GM23338 (cell line): ENCODE data around the gene TNNI3K. TPM values are rescaled to one million over a fixed set of nuclear protein-coding genes. Genes with fewer than 3 reads are reported as not detected.

Source experiments
- ATAC-seq: fragments of 200-7000 bp; cut with Tn5 transposase; 3 replicates; pipeline ENCODE4 v1.9.1; 2020
- DNase-seq: peaks from one replicate; pipeline ENCODE4 v3.0.0-alpha.2; 2015; ENCODE audit warnings: low spot score
- H2AFZ ChIP-seq: fragments of 200-600 bp; sonication (generic); 2 replicates; pipeline ENCODE4 v1.8.0; 2016; ENCODE audit warnings: antibody characterized with exemption, mild to moderate bottlenecking, moderate library complexity
- H3F3A ChIP-seq: fragments of 200-600 bp; sonication (generic); replicated peaks from 2 replicates; pipeline ENCODE4 v1.8.0; 2017; ENCODE audit warnings: antibody characterized with exemption, mixed run types, low read depth
- H3K27ac ChIP-seq: fragments of 200-600 bp; sonication (generic); 2 replicates; pipeline ENCODE4 v1.6.1; 2016; ENCODE audit warnings: low read depth
- H3K27me3 ChIP-seq: fragments of 200-600 bp; sonication (generic); 2 replicates; pipeline ENCODE4 v1.8.0; 2016; ENCODE audit warnings: mild to moderate bottlenecking, mixed run types, moderate library complexity; ENCODE audit not compliant: insufficient read depth
- H3K36me3 ChIP-seq: fragments of 200-600 bp; sonication (generic); 2 replicates; pipeline ENCODE4 v1.8.0; 2016; ENCODE audit warnings: mild to moderate bottlenecking; ENCODE audit not compliant: insufficient read depth
- H3K4me1 ChIP-seq: fragments of 200-600 bp; sonication (generic); 2 replicates; pipeline ENCODE4 v1.8.0; 2016; ENCODE audit warnings: mild to moderate bottlenecking, moderate library complexity; ENCODE audit not compliant: insufficient read depth
- H3K4me2 ChIP-seq: fragments of 200-600 bp; sonication (generic); 2 replicates; pipeline ENCODE4 v1.7.1; 2017; ENCODE audit warnings: mixed run types
- H3K4me3 ChIP-seq: fragments of 200-600 bp; sonication (generic); 2 replicates; pipeline ENCODE4 v1.6.1; 2016; ENCODE audit warnings: mixed run types
- H3K79me2 ChIP-seq: fragments of 200-600 bp; sonication (generic); replicated peaks from 2 replicates; pipeline ENCODE4 v1.8.0; 2017; ENCODE audit warnings: mild to moderate bottlenecking; ENCODE audit not compliant: insufficient read depth
- H3K9me2 ChIP-seq: fragments of 200-600 bp; sonication (generic); 2 replicates; pipeline ENCODE4 v1.8.0; 2017; ENCODE audit not compliant: insufficient read depth
- H4K20me1 ChIP-seq: fragments of 200-600 bp; sonication (generic); replicated peaks from 2 replicates; pipeline ENCODE4 v1.8.0; 2017; ENCODE audit warnings: mild to moderate bottlenecking; ENCODE audit not compliant: insufficient read depth
- H3K27ac Mint-ChIP-seq: 2 replicates; pipeline ENCODE4 v1.8.0; 2020; ENCODE audit warnings: inconsistent platforms, mild to moderate bottlenecking, moderate library complexity, mixed read lengths
- H3K27me3 Mint-ChIP-seq: 3 replicates; pipeline ENCODE4 v1.8.0; 2022; ENCODE audit warnings: low read depth, mild to moderate bottlenecking, moderate library complexity, mixed read lengths, inconsistent platforms; ENCODE audit not compliant: insufficient read depth, poor library complexity
- H3K36me3 Mint-ChIP-seq: 3 replicates; pipeline ENCODE4 v1.8.0; 2021; ENCODE audit warnings: low read depth, mild to moderate bottlenecking, inconsistent platforms, moderate library complexity, mixed read lengths
- H3K4me1 Mint-ChIP-seq: 3 replicates; pipeline ENCODE4 v1.8.0; 2020; ENCODE audit warnings: mild to moderate bottlenecking, inconsistent platforms, mixed read lengths
- H3K4me3 Mint-ChIP-seq: 3 replicates; pipeline ENCODE4 v1.8.0; 2021; ENCODE audit warnings: moderate library complexity, mild to moderate bottlenecking, inconsistent platforms, mixed read lengths
- H3K9me3 Mint-ChIP-seq: 3 replicates; pipeline ENCODE4 v1.8.0; 2020; ENCODE audit warnings: moderate library complexity, mild to moderate bottlenecking, inconsistent platforms, mixed read lengths
- CREB1 ChIP-seq: fragments of 250-450 bp; sonication (Bioruptor Pico); IDR thresholded peaks from 2 replicates; pipeline ENCODE4 v1.5.0; 2020; ENCODE audit warnings: low read depth, mild to moderate bottlenecking, moderate library complexity
- CTCF ChIP-seq, 2 experiments: fragments of 200-600 bp in 1 of 2; sonication (generic) in 1 of 2; conservative IDR thresholded peaks; 2 replicates each; pipeline versions ENCODE4 v1.5.1 to v1.6.1; 2016 to 2017; ENCODE audit warnings: antibody characterized with exemption in 2 of 2, low read depth in 2 of 2, mild to moderate bottlenecking in 2 of 2, moderate library complexity in 1 of 2
- ETS1 ChIP-seq: IDR thresholded peaks from 2 replicates; pipeline ENCODE4 v1.6.1; 2016; ENCODE audit warnings: antibody characterized with exemption
- EZH2 ChIP-seq: fragments of 200-600 bp; sonication (generic); IDR thresholded peaks from one replicate; pipeline ENCODE4 v1.8.0; 2017; ENCODE audit warnings: antibody characterized with exemption, mild to moderate bottlenecking, low read depth; ENCODE audit not compliant: unreplicated experiment
- JUNB ChIP-seq: IDR thresholded peaks from one replicate; pipeline ENCODE4 v1.6.1; 2016; ENCODE audit warnings: antibody characterized with exemption; ENCODE audit not compliant: unreplicated experiment
- NANOG ChIP-seq: IDR thresholded peaks from 2 replicates; pipeline ENCODE4 v1.6.1; 2016; ENCODE audit warnings: antibody characterized with exemption, borderline replicate concordance
- POLR2AphosphoS5 ChIP-seq: IDR thresholded peaks from 2 replicates; pipeline ENCODE4 v1.6.1; 2016; ENCODE audit warnings: antibody characterized with exemption, low read depth
- STAT1 ChIP-seq: IDR thresholded peaks from one replicate; pipeline ENCODE4 v1.6.1; 2016; ENCODE audit warnings: antibody characterized with exemption; ENCODE audit not compliant: unreplicated experiment
- ZNF114 ChIP-seq: fragments of 250-450 bp; sonication (Bioruptor Pico); IDR thresholded peaks from 2 replicates; pipeline ENCODE4 v1.5.0; 2020; ENCODE audit warnings: mild to moderate bottlenecking, moderate library complexity
- ZNF462 ChIP-seq: fragments of 250-450 bp; sonication (Bioruptor Pico); IDR thresholded peaks from 2 replicates; pipeline ENCODE4 v1.5.0; 2020; ENCODE audit warnings: mild to moderate bottlenecking, moderate library complexity
- polyA plus RNA-seq: library from polyadenylated mRNA; unstranded; fragments of >200 nt; fragmentation: Nextera tagmentation; extraction: Ambion mirVana; gene quantifications from 2 replicates; pipeline ENCODE4 v1.2.1, GENCODE V29; 2016
- total RNA-seq: library from RNA; depleted of rRNA; stranded (reverse); fragments of >200 nt; shearing (Covaris generic); gene quantifications from 2 replicates; pipeline ENCODE4 v1.2.3, GENCODE V29; 2014
- TF ChIP-seq, protein P1 (sequence below): IDR thresholded peaks from one replicate; pipeline ENCODE4 v1.6.1; 2018; ENCODE audit warnings: antibody characterized with exemption; ENCODE audit not compliant: unreplicated experiment

Gene TNNI3K
- total and polyA plus RNA-seq, 2 experiments from 2014 or later = not detected

- no peak overlapping the region for H3K27ac ChIP-seq
- H2AFZ ChIP-seq = no peak overlapping the region
- Mint-ChIP-seq H3K4me1 (no peaks in the 10 kb centered on the region), H3K27me3 (no peaks in the 10 kb centered on the region), H3K4me3 (no peak overlapping the region), H3K27ac (no peak overlapping the region; the same call in 1 of the 2 replicates), H3K9me3 (no peaks in the 10 kb centered on the region), H3K36me3 (no peaks in the 10 kb centered on the region)
- H3K4me3 ChIP-seq = no peak overlapping the region
- H3K4me1 ChIP-seq = no peaks in the 10 kb centered on the region
- no peak for ATAC-seq
- no peak for DNase-seq
- no peak overlapping the region for H3K4me2 ChIP-seq
- no peaks in the 10 kb centered on the region for H3F3A ChIP-seq
- H3K27me3 ChIP-seq = no peaks in the 10 kb centered on the region
- peaks cover 5% of the 10 kb centered on the region; the same call in 1 of the 2 replicates for H3K9me2 ChIP-seq
- H3K79me2 ChIP-seq = no peaks in the 10 kb centered on the region
- TF ChIP-seq STAT1 = no peak
- TF ChIP-seq, protein P1, sequence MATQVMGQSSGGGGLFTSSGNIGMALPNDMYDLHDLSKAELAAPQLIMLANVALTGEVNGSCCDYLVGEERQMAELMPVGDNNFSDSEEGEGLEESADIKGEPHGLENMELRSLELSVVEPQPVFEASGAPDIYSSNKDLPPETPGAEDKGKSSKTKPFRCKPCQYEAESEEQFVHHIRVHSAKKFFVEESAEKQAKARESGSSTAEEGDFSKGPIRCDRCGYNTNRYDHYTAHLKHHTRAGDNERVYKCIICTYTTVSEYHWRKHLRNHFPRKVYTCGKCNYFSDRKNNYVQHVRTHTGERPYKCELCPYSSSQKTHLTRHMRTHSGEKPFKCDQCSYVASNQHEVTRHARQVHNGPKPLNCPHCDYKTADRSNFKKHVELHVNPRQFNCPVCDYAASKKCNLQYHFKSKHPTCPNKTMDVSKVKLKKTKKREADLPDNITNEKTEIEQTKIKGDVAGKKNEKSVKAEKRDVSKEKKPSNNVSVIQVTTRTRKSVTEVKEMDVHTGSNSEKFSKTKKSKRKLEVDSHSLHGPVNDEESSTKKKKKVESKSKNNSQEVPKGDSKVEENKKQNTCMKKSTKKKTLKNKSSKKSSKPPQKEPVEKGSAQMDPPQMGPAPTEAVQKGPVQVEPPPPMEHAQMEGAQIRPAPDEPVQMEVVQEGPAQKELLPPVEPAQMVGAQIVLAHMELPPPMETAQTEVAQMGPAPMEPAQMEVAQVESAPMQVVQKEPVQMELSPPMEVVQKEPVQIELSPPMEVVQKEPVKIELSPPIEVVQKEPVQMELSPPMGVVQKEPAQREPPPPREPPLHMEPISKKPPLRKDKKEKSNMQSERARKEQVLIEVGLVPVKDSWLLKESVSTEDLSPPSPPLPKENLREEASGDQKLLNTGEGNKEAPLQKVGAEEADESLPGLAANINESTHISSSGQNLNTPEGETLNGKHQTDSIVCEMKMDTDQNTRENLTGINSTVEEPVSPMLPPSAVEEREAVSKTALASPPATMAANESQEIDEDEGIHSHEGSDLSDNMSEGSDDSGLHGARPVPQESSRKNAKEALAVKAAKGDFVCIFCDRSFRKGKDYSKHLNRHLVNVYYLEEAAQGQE = no peak
- TF ChIP-seq ETS1 = no peak
- no peak for TF ChIP-seq POLR2AphosphoS5
- no peak for TF ChIP-seq CTCF (conservative IDR thresholded peaks at IDR 0.05; ENCODE audit: low read depth in 2 of 2)
- no peak for TF ChIP-seq ZNF114 (CRISPR knock-in tag)
- no peak for TF ChIP-seq ZNF462 (CRISPR knock-in tag)
- no peak for TF ChIP-seq EZH2
- no peak for TF ChIP-seq JUNB
- no peak for TF ChIP-seq NANOG
- no peak for TF ChIP-seq CREB1
- H4K20me1 ChIP-seq = no peaks in the 10 kb centered on the region
- no peaks in the 10 kb centered on the region for H3K36me3 ChIP-seq
Measured at GRCh38 chr1:74591949-74592348, 356.8 kb downstream of the TNNI3K start.
